NCI-H2196 treated with DMSO at 0.1 percent for 48 hours (cell line): Measurements from ENCODE around the gene CLEC4F.

ENCODE experiments used
- DNase-seq: peaks from one replicate; lab custom pipeline; 2025; ENCODE audit not compliant: unreplicated experiment; lab: John Stamatoyannopoulos, UW

CLEC4F gene

DNA sequence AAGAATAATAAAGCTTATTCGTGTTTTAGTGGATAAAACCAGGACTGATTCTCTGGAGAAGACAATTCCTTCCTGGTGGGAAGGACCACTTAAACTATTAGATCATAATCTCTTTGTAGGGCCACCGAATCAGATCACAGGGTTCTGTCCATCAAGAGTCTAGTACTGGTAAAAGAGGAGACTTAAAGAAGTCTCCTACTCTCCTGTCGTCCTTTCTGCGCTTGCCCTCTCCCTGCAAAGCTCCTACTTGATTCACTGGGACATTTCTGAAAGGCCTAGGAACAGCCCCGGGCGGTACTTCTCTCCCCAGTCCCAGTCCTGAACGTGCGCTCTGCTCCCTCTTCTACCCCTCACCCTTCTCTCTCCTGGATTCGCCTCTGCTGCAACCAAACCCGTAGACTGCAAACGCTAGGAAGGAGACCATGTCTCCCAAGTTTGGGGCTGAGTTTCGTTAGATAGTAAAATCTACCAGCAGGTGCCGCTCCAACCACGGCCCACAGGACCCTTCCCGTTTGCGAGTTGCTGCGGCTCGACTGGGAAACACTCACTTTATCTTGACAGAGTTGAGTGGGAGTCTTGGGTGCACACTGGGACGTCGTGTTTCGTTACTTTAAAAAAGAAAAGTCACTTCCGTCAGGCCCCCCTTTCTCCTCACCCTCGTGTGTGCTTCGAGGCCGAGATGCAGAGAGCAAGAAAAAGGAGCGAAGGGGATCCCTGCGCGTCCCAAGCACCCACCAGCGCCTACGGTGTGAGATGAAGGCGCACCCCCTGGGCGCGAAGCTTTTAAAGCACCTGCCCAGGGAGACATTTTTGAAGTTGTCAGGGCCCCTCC, 30.9 kb downstream of the CLEC4F start:
- DNase-seq: peak; percentile 1

DNA sequence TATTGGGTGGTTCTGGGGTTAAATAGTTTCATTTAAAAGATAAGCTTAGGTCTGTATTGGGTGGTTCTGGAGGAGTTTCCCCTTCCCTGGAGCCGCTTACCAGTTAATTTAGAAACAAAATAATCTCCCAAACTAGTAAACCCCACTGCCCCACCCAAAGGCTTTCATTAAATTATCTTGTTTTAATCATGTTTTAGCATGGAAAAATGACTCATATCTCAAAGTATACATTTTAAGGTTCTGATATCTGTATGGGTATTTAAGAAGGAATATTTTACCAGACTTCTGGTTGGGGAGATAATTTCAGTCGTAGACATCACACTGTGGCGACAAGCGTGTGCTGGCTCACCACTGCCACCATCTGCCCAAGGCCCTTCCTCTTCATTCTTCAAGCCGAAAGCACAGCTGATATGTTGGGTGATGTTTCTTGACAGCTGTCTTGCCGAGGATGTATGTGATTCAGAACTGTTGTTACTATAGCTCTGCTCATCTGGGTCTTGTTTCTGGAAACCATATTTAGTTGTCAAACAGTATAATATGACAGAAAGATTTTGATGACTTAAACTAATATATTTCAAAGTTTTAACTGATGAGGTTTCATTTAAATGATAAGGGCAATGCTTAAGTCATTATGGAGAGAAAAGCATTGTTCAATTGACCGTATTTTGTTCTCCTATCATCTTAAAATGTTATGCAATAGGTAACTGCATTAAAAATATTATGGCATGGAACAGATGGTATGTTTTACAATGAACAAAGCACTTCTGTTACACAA, 35.1 kb downstream of the CLEC4F start:
- peak; percentile 1 for DNase-seq

- DNase-seq: no peak
Observed at GRCh38 chr2:70784320-70784719, 36.1 kb downstream of the CLEC4F start.

- DNase-seq: no peak
Observed at GRCh38 chr2:70779911-70780545, 40.4 kb downstream of the CLEC4F start.

- DNase-seq: no peak
Observed at GRCh38 chr2:70779491-70779890, 40.9 kb downstream of the CLEC4F start.

DNA sequence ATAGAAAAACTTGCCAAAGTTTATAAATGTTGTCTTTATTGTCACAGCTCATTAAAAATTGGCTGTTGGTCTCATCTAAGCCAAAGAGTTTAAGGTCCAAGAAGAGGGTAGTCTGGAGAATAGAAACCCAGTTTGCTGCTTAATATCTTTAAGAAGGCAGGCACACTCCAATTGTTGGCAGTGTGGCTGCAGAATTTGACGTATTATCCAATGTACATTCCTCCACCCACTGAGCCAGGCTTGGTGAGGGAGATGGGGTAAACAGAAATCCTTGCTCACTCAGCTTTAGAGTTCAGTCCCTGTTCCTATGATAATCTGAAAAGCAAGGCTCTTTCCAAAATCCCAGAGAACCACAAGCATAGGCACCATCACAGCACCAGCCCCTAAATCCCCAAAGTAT, 41.7 kb downstream of the CLEC4F start:
- no peak for DNase-seq

GRCh38 chr2:70777450-70777849, 42.9 kb downstream of the CLEC4F start:
- DNase-seq: no peak

- DNase-seq: no peak
Observed at GRCh38 chr2:70776266-70776665, 44.1 kb downstream of the CLEC4F start.

- no peak for DNase-seq
Observed at GRCh38 chr2:70775141-70775540, 45.3 kb downstream of the CLEC4F start.

GRCh38 chr2:70772486-70773155, 47.8 kb downstream of the CLEC4F start:
- no peak for DNase-seq

- no peak for DNase-seq
Observed at GRCh38 chr2:70771446-70771845, 49.0 kb downstream of the CLEC4F start.

DNA sequence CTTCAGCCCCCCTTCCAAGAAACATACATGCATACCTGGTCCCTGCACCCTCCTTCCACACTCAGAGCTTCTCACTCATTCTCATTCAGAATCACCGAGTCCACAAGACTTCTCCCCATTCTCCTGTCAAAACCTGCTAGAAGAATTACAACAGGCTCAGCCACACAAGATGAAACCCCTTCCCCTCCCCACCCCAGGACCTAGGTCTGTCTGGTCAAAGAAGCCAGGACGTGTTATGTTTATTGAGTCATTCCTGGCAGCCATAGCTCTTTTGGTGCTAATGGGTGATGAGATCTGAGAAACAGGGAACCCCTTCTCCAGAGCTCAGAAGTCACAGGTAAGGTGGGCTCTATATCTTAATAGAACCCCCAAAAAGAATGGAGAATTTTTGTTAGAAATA, 50.9 kb downstream of the CLEC4F start:
- DNase-seq: no peak

GRCh38 chr2:70768590-70769085, 51.8 kb downstream of the CLEC4F start:
- no peak for DNase-seq

GRCh38 chr2:70767699-70768589, 52.5 kb downstream of the CLEC4F start, which contains the start of gene ADD2:
ADD2 (minus strand) TSS chr2:70768200; CDS start chr2:70706408, 61,792 bp downstream.
- peak; percentile 5 for DNase-seq

GRCh38 chr2:70767079-70767698, 53.2 kb downstream of the CLEC4F start:
- DNase-seq: no peak

GRCh38 chr2:70766357-70767078, 53.9 kb downstream of the CLEC4F start:
- no peak for DNase-seq

- DNase-seq: no peak
Observed at GRCh38 chr2:70765507-70765906, 54.9 kb downstream of the CLEC4F start.

DNA sequence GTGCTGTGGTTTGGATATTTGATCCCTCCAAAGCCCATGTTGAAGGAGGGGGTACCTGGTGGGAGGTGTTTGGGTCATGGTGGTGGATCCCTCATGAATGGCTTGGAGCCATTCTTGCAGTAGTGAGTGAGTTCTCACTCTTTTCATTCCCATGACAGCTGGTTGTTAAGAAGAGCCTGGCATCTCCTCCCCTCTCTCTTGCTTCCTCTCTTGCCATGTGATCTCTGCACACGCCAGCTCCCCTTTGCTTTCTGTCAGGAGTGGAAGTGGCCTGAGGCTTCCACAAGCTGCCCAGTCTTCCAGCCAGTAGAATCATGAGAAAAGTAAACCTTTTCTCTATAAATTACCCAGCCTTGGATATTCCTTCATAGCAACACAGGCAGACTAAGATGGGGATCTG, 61.0 kb downstream of the CLEC4F start:
- DNase-seq: no peak
